SK-N-MC (cell line): ENCODE data around the gene FXYD5.

Source experiments
- EZH2 ChIP-seq: fragments of 200-600 bp; sonication (generic); IDR thresholded peaks from one replicate; pipeline ENCODE4 v1.6.1; 2017; ENCODE audit warnings: antibody characterized with exemption
- POLR2AphosphoS5 ChIP-seq: IDR thresholded peaks from 2 replicates; pipeline ENCODE4 v1.6.1; 2012; ENCODE audit warnings: mild to moderate bottlenecking, low read depth, low read length, borderline replicate concordance

DNA sequence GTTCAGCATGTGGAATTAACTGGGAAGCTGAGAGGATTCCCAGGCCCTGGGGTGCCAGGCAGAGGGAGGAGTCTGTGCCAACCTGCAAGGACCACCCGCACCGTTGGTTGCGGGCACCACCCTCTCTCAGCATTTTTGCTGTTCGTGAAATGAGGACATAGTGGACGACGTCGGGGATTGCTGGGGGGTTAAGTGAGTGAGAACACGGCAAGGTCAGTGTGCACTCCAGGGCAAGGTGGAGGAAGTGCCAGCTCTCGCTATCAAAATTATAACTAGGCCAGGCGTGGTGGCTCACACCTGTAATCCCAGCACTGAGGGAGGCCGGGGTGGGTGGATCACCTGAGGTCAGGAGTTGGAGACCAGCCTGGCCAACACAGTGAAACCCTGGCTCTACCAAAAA, 36.7 kb upstream of the FXYD5 start:
- no peak for TF ChIP-seq POLR2AphosphoS5
- no peak for TF ChIP-seq EZH2
